Measurements from ENCODE around the gene EBF3. TPM values are rescaled to one million over a fixed set of nuclear protein-coding genes. Genes with fewer than 3 reads are reported as not detected.

EBF3 gene
- total RNA-seq, 4 donors from 2014 or later, result 1.4 to 4.2 (median 2.4) TPM

DNA sequence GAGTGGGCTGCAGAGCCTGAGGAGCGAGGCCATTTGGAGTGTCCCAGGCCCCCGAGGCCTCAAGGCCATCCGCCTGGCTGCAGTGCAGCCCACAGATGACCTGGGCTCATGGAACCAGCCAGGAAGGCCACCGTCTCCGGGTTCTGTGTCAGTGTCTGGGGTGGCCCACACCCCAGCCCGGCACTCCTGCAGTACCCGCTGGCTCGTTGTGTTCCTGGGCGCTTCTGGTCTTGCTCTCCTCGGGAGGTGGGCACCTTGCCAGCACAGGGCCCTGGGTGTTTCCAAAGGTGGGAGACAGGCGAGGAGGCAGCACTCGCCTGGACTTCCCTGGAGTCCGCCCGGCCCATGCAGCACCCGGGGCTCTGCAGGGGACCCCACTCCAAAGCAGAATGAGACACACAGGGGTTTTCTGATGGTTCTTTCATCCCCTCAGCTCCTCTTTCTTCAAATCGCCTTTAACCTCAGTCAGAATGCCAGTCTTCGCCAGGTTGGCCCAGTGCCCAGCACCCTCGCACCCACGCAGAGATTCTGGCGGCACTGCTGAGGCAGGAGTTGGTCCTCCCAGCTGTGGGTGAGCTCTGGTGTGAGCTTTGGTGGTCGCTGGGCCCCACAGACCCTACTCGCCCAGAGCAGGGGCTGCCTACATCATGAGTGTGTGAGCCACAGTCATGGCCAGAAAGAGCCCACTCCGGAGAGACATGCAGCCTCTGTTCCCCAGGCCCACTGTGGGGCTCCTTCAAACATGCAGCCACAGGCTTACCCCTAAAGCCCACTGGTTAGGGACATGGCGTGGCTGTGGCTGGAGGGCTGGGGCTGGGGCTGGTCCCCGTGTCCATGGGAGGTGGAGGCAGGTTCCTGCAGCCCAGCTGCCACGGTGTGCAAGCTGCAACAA is 155.7 kb downstream of the EBF3 start:
- TF ChIP-seq POLR2A (IDR thresholded peaks at IDR 0.05) (no peak), POLR2AphosphoS5 (IDR thresholded peaks at IDR 0.05) (no peak), EP300 (IDR thresholded peaks at IDR 0.05) (no peak)
- TF ChIP-seq, protein P1, sequence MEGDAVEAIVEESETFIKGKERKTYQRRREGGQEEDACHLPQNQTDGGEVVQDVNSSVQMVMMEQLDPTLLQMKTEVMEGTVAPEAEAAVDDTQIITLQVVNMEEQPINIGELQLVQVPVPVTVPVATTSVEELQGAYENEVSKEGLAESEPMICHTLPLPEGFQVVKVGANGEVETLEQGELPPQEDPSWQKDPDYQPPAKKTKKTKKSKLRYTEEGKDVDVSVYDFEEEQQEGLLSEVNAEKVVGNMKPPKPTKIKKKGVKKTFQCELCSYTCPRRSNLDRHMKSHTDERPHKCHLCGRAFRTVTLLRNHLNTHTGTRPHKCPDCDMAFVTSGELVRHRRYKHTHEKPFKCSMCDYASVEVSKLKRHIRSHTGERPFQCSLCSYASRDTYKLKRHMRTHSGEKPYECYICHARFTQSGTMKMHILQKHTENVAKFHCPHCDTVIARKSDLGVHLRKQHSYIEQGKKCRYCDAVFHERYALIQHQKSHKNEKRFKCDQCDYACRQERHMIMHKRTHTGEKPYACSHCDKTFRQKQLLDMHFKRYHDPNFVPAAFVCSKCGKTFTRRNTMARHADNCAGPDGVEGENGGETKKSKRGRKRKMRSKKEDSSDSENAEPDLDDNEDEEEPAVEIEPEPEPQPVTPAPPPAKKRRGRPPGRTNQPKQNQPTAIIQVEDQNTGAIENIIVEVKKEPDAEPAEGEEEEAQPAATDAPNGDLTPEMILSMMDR (IDR thresholded peaks at IDR 0.05), result no peak
- Histone ChIP-seq H3K27me3 (no peaks in the 10 kb centered on the region), H3K9me3 (peaks cover 3% of the 10 kb centered on the region), H3K36me3 (no peaks in the 10 kb centered on the region), H3K4me3 (no peak overlapping the region), H3K27ac (no peak overlapping the region), H3K4me1 (no peaks in the 10 kb centered on the region)
- no peak for DNase-seq (ENCODE audit: low spot score in 2 of 2)
- 66% methylated on average over 15 of the region's 26 CpGs for WGBS

DNA sequence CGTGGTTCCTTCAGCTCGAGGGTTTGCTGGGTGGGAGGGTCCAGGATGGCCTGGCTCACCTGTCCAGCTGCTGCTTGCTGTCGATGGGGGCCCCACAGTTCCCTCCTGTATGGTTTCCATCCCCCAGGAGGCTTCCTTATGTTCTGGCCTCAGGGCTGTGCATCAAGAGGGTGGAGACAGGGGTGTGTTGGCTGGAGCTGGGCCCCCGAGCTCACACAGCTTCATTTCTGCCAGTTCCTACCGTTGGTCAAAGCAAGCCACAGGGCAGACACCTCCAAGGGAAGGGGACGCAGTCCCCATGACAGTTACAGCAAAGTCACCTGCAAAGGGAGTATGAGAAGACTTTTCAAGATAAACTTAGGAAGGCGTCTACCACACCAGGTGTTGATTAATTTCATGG is 156.9 kb downstream of the EBF3 start:
- H3K27me3 ChIP-seq, result no peaks in the 10 kb centered on the region
- TF ChIP-seq EP300 (IDR thresholded peaks at IDR 0.05) (no peak), POLR2AphosphoS5 (IDR thresholded peaks at IDR 0.05) (no peak), POLR2A (IDR thresholded peaks at IDR 0.05) (no peak)
- TF ChIP-seq, protein P1 (IDR thresholded peaks at IDR 0.05), result no peak
- WGBS, result 75% methylated on average over 7 of the region's 7 CpGs
- no peak for DNase-seq (ENCODE audit: low spot score in 2 of 2)
- no peaks in the 10 kb centered on the region for H3K4me1 ChIP-seq
- peaks cover 3% of the 10 kb centered on the region for H3K9me3 ChIP-seq
- no peak overlapping the region for H3K27ac ChIP-seq
- H3K36me3 ChIP-seq, result no peaks in the 10 kb centered on the region
- no peak overlapping the region for H3K4me3 ChIP-seq

DNA sequence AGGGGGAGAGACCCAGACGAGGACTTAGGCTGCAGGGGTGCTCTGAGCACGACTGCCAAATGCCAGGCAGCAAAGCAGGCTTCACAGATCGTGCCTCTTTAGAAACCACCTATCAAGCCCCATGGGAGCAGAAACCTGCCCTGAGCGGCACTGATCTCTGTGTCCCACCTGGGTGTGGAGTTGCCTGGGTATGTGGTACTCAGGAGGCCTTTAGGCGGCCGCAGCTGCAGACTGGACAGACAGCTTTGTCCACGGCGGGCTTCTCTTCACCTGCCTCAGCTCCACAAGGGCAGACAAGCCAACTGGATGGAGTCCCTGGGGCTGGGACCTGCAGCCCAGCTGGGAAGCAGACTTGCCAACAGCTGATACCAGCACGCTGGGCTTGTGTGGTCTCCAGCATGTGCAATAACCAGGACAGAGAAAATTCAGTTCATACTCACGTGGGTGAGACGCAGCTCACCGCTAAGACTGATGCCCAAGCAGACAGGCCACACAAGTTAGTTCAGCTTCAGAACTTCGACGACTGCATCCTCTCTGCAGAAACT is 163.2 kb downstream of the EBF3 start:
- Histone ChIP-seq H3K4me3 (no peak overlapping the region), H3K36me3 (no peaks in the 10 kb centered on the region), H3K27me3 (no peaks in the 10 kb centered on the region), H3K4me1 (no peaks in the 10 kb centered on the region), H3K9me3 (peaks cover 3% of the 10 kb centered on the region), H3K27ac (no peak overlapping the region)
- TF ChIP-seq, protein P1 (IDR thresholded peaks at IDR 0.05), result no peak
- no peak for TF ChIP-seq EP300 (IDR thresholded peaks at IDR 0.05)
- TF ChIP-seq POLR2AphosphoS5 (IDR thresholded peaks at IDR 0.05), result no peak
- no peak for TF ChIP-seq POLR2A (IDR thresholded peaks at IDR 0.05)
- WGBS, result 67% methylated on average over 9 of the region's 14 CpGs
- no peak for DNase-seq (ENCODE audit: low spot score in 2 of 2)

DNA sequence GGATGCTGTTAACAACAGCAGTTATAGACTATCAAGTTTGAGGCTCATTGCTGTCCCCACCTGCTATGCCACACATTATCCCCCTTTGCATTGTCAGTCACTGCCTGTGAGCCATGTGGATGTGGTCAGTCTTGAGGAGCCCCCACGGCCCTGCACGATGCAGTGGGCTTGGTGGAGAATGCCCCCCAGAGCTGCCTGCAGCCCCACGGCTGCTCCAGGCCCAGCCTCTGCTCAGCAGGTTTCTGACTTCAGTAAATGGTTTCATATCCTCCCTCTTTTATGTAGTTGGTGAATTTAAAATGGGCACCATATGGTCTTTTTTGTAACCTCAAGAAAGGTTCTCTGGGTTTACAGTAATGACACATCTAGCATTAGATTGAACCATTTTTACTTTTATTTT is 164.1 kb downstream of the EBF3 start:
- H3K36me3 ChIP-seq, result no peaks in the 10 kb centered on the region
- no peaks in the 10 kb centered on the region for H3K4me1 ChIP-seq
- DNase-seq (ENCODE audit: low spot score in 2 of 2), result no peak
- peaks cover 3% of the 10 kb centered on the region for H3K9me3 ChIP-seq
- H3K27me3 ChIP-seq, result no peaks in the 10 kb centered on the region
- H3K27ac ChIP-seq, result no peak overlapping the region
- no peak overlapping the region for H3K4me3 ChIP-seq
- WGBS, result 48% methylated on average over 3 of the region's 3 CpGs
- TF ChIP-seq POLR2AphosphoS5 (IDR thresholded peaks at IDR 0.05) (no peak), EP300 (IDR thresholded peaks at IDR 0.05) (no peak), POLR2A (IDR thresholded peaks at IDR 0.05) (no peak)
- TF ChIP-seq, protein P1 (IDR thresholded peaks at IDR 0.05), result no peak

DNA sequence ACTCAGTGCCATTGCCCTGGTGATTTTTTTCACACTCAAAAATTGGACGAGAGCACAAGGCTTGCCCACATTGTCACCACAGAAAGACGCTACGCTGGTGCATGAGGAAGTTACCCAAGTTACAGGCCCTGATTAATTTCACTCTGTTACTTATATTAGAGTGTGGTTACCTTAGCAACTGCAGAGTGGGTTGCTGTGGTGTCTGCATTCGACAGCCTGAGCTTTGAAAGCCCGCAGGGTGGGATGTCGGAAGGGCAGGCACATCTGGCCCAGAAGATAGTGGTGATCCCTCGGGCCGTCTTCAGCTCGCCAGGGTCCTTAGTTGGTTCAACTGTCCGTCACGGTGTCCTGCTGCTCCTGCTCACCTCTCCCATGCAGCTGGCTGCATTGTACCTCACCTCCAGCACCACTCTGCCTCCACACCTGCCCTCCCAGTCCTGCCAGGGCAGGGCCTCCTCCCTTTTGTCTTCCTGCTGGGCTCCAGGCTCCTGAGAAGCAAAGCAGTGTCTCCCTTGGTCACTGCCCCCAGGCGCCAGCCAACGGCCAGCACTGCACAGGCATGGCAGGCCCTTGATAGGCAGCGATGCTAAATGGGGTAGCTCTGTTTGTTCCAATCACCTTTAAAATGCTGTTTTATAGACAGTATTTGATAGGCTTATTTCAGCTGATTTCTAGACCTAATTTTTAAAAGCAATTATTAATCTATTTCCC is 167.2 kb downstream of the EBF3 start:
- Histone ChIP-seq H3K36me3 (no peaks in the 10 kb centered on the region), H3K4me3 (no peak overlapping the region), H3K27me3 (no peaks in the 10 kb centered on the region), H3K27ac (no peak overlapping the region), H3K9me3 (no peaks in the 10 kb centered on the region), H3K4me1 (no peaks in the 10 kb centered on the region)
- TF ChIP-seq EP300 (IDR thresholded peaks at IDR 0.05) (no peak), POLR2AphosphoS5 (IDR thresholded peaks at IDR 0.05) (no peak), POLR2A (IDR thresholded peaks at IDR 0.05) (no peak)
- TF ChIP-seq, protein P1 (IDR thresholded peaks at IDR 0.05), result no peak
- DNase-seq (ENCODE audit: low spot score in 2 of 2), result no peak
- WGBS, result 89% methylated on average over 6 of the region's 14 CpGs

All from suprapubic skin (tissue), 4 donors.